ENCODE data around the gene BMERB1. TPM values are rescaled to one million over a fixed set of nuclear protein-coding genes. Genes with fewer than 3 reads are reported as not detected.
"Not testable (repeated sequence)": the region's sequence is repeated elsewhere in the genome, so short reads cannot be mapped to it uniquely, and the experiment has no call there.

Gene BMERB1
- total RNA-seq, 1 experiment from 2014 or later = 17.4 TPM

- no peak for DNase-seq (ENCODE audit: low spot score)
These were observed 8.5 kb upstream of the BMERB1 start for GRCh38 chr16:15425861-15426260.

- no peak for DNase-seq (ENCODE audit: low spot score)
These were observed 7.6 kb upstream of the BMERB1 start for GRCh38 chr16:15426796-15427195.

GRCh38 chr16:15427648-15428239, 6.6 kb upstream of the BMERB1 start:
- DNase-seq (ENCODE audit: low spot score) = peak; percentile 65

- not testable (repeated sequence) for DNase-seq (ENCODE audit: low spot score)
These were observed 3.5 kb upstream of the BMERB1 start for GRCh38 chr16:15430884-15431283.

GRCh38 chr16:15434079-15434424, 336 bp upstream of the BMERB1 start:
- DNase-seq (ENCODE audit: low spot score) = no peak

- no peak for DNase-seq (ENCODE audit: low spot score)
These were observed 952 bp downstream of the BMERB1 start for GRCh38 chr16:15435216-15435864.

- DNase-seq (ENCODE audit: low spot score) = no peak
These were observed 4.7 kb downstream of the BMERB1 start for GRCh38 chr16:15439102-15439501.

- no peak for DNase-seq (ENCODE audit: low spot score)
These were observed 5.1 kb downstream of the BMERB1 start for GRCh38 chr16:15439521-15439920.

GRCh38 chr16:15440852-15441251, 6.5 kb downstream of the BMERB1 start:
- DNase-seq (ENCODE audit: low spot score) = peak; percentile 58

- DNase-seq (ENCODE audit: low spot score) = not testable (repeated sequence)
These were observed 7.8 kb downstream of the BMERB1 start for GRCh38 chr16:15442140-15442539.

GRCh38 chr16:15443753-15444152, 9.4 kb downstream of the BMERB1 start:
- no peak for DNase-seq (ENCODE audit: low spot score)

- DNase-seq (ENCODE audit: low spot score) = no peak
These were observed 9.9 kb downstream of the BMERB1 start for GRCh38 chr16:15444264-15444663.

- no peak for DNase-seq (ENCODE audit: low spot score)
These were observed 11.1 kb downstream of the BMERB1 start for GRCh38 chr16:15445450-15445849.

GRCh38 chr16:15446901-15447300, 12.5 kb downstream of the BMERB1 start:
- no peak for DNase-seq (ENCODE audit: low spot score)

GRCh38 chr16:15450624-15451023, 16.2 kb downstream of the BMERB1 start:
- DNase-seq (ENCODE audit: low spot score) = no peak

GRCh38 chr16:15451098-15451731, 16.8 kb downstream of the BMERB1 start:
- no peak for DNase-seq (ENCODE audit: low spot score)

- DNase-seq (ENCODE audit: low spot score) = no peak
These were observed 18.0 kb downstream of the BMERB1 start for GRCh38 chr16:15452246-15452855.

GRCh38 chr16:15453296-15453695, 18.9 kb downstream of the BMERB1 start:
- DNase-seq (ENCODE audit: low spot score) = not testable (repeated sequence)

GRCh38 chr16:15454933-15455332, 20.5 kb downstream of the BMERB1 start:
- DNase-seq (ENCODE audit: low spot score) = not testable (repeated sequence)

GRCh38 chr16:15457400-15457799, 23.0 kb downstream of the BMERB1 start:
- no peak for DNase-seq (ENCODE audit: low spot score)

GRCh38 chr16:15457958-15458357, 23.6 kb downstream of the BMERB1 start:
- no peak for DNase-seq (ENCODE audit: low spot score)

GRCh38 chr16:15459791-15460190, 25.4 kb downstream of the BMERB1 start:
- no peak for DNase-seq (ENCODE audit: low spot score)

- no peak for DNase-seq (ENCODE audit: low spot score)
These were observed 26.2 kb downstream of the BMERB1 start for GRCh38 chr16:15460601-15461000.
